ENCODE results near the gene C11orf54. TPM values are rescaled to one million over a fixed set of nuclear protein-coding genes. Genes with fewer than 3 reads are reported as not detected.
"Not testable (repeated sequence)": the region's sequence is repeated elsewhere in the genome, so short reads cannot be mapped to it uniquely, and the experiment has no call there.

The C11orf54 gene
- total RNA-seq, 1 experiment from 2014 or later: 17.1 TPM

GRCh38 chr11:93773045-93773477 is 31.6 kb downstream of the C11orf54 start:
- H3K9me3 Mint-ChIP-seq (ENCODE audit: low read depth, unreplicated experiment): no peaks in the 10 kb centered on the region
- no peaks in the 10 kb centered on the region for H3K4me1 Mint-ChIP-seq (ENCODE audit: low read depth, unreplicated experiment)

GRCh38 chr11:93773601-93774200 is 32.2 kb downstream of the C11orf54 start:
- no peak for TF ChIP-seq CTCF (IDR thresholded peaks at IDR 0.05; ENCODE audit: unreplicated experiment)
- Mint-ChIP-seq H3K27ac (ENCODE audit: unreplicated experiment) (no peak overlapping the region), H3K4me3 (ENCODE audit: low read depth, unreplicated experiment) (no peak overlapping the region), H3K36me3 (ENCODE audit: insufficient read depth, unreplicated experiment) (no peaks in the 10 kb centered on the region), H3K27me3 (ENCODE audit: unreplicated experiment) (no peaks in the 10 kb centered on the region), H3K4me1 (ENCODE audit: low read depth, unreplicated experiment) (no peaks in the 10 kb centered on the region), H3K9me3 (ENCODE audit: low read depth, unreplicated experiment) (no peaks in the 10 kb centered on the region)
- BruUV-seq (replicated peaks): no TSS peak
- intact Hi-C loops (cut with micrococcal nuclease; ENCODE audit: unreplicated experiment): no loop called here
- DNase-seq: no peak
- CTCF ChIA-PET: no interaction called here

More at GRCh38 chr11:93773045-93773477, 31.6 kb downstream of the C11orf54 start:
- intact Hi-C loops (cut with micrococcal nuclease; ENCODE audit: unreplicated experiment): no loop called here
- H3K36me3 Mint-ChIP-seq (ENCODE audit: insufficient read depth, unreplicated experiment): no peaks in the 10 kb centered on the region
- CTCF ChIA-PET: no interaction called here
- no peak overlapping the region for H3K27ac Mint-ChIP-seq (ENCODE audit: unreplicated experiment)
- H3K4me3 Mint-ChIP-seq (ENCODE audit: low read depth, unreplicated experiment): no peak overlapping the region
- no peak for DNase-seq
- TF ChIP-seq CTCF (IDR thresholded peaks at IDR 0.05; ENCODE audit: unreplicated experiment): no peak
- no peaks in the 10 kb centered on the region for H3K27me3 Mint-ChIP-seq (ENCODE audit: unreplicated experiment)
- BruUV-seq (replicated peaks): no TSS peak

- DNase-seq; H3K36me3 Mint-ChIP-seq (ENCODE audit: insufficient read depth, unreplicated experiment); H3K9me3 Mint-ChIP-seq (ENCODE audit: low read depth, unreplicated experiment); H3K4me1 Mint-ChIP-seq (ENCODE audit: low read depth, unreplicated experiment); H3K4me3 Mint-ChIP-seq (ENCODE audit: low read depth, unreplicated experiment); H3K27ac Mint-ChIP-seq (ENCODE audit: unreplicated experiment); intact Hi-C loops (cut with micrococcal nuclease; ENCODE audit: unreplicated experiment); CTCF ChIA-PET; H3K27me3 Mint-ChIP-seq (ENCODE audit: unreplicated experiment); BruUV-seq (replicated peaks): not testable (repeated sequence)
These were observed 33.1 kb downstream of the C11orf54 start for GRCh38 chr11:93774560-93774959.

- no peaks in the 10 kb centered on the region for H3K36me3 Mint-ChIP-seq (ENCODE audit: insufficient read depth, unreplicated experiment)
- H3K4me1 Mint-ChIP-seq (ENCODE audit: low read depth, unreplicated experiment): no peaks in the 10 kb centered on the region
- intact Hi-C loops (cut with micrococcal nuclease; ENCODE audit: unreplicated experiment): no loop called here
- no TSS peak for BruUV-seq (replicated peaks)
- CTCF ChIA-PET: no interaction called here
- no peak overlapping the region for H3K4me3 Mint-ChIP-seq (ENCODE audit: low read depth, unreplicated experiment)
- H3K9me3 Mint-ChIP-seq (ENCODE audit: low read depth, unreplicated experiment): no peaks in the 10 kb centered on the region
- peak; percentile 11 for DNase-seq
- no peaks in the 10 kb centered on the region for H3K27me3 Mint-ChIP-seq (ENCODE audit: unreplicated experiment)
- H3K27ac Mint-ChIP-seq (ENCODE audit: unreplicated experiment): no peak overlapping the region
- no peak for TF ChIP-seq CTCF (IDR thresholded peaks at IDR 0.05; ENCODE audit: unreplicated experiment)
These were observed 33.8 kb downstream of the C11orf54 start for GRCh38 chr11:93775289-93775688.

- Mint-ChIP-seq H3K4me1 (ENCODE audit: low read depth, unreplicated experiment) (peaks cover 17% of the 10 kb centered on the region), H3K9me3 (ENCODE audit: low read depth, unreplicated experiment) (no peaks in the 10 kb centered on the region), H3K27ac (ENCODE audit: unreplicated experiment) (no peak overlapping the region), H3K36me3 (ENCODE audit: insufficient read depth, unreplicated experiment) (peaks cover 36% of the 10 kb centered on the region), H3K27me3 (ENCODE audit: unreplicated experiment) (no peaks in the 10 kb centered on the region), H3K4me3 (ENCODE audit: low read depth, unreplicated experiment) (peak overlapping the region; percentile 87)
- intact Hi-C loops (cut with micrococcal nuclease; ENCODE audit: unreplicated experiment): no loop called here
- no peak for DNase-seq
- TF ChIP-seq CTCF (IDR thresholded peaks at IDR 0.05; ENCODE audit: unreplicated experiment): no peak
- no TSS peak for BruUV-seq (replicated peaks)
- CTCF ChIA-PET: interaction anchor here (1.1 kb wide), 2 partner anchors 42 to 753 kb away, joined by 3 to 9 read pairs; partner anchors contain the start of genes C11orf54 and TAF1D
These were observed 41.9 kb downstream of the C11orf54 start for GRCh38 chr11:93783362-93783761.
